GM12892 (cell line): ENCODE measurements around the gene EGFR.

Experiments used
- DNase-seq: peaks from one replicate; pipeline ENCODE4 v3.0.0; 2011; ENCODE audit not compliant: insufficient read length
- FAIRE-seq: peaks from 2 replicates; lab custom pipeline; 2011; peaks lifted over from hg19 to GRCh38; lab: Jason Lieb, UNC
- POLR2A ChIP-seq: IDR thresholded peaks from 2 replicates; pipeline ENCODE4 v1.6.1; 2011; ENCODE audit warnings: low read depth, low read length, control low read depth
- POLR2AphosphoS5 ChIP-seq: IDR thresholded peaks from 2 replicates; pipeline ENCODE4 v1.6.1; 2011; ENCODE audit warnings: low read depth, low read length, control low read depth
- TAF1 ChIP-seq: IDR thresholded peaks from 2 replicates; pipeline ENCODE4 v1.6.1; 2011; ENCODE audit warnings: low read depth, mild to moderate bottlenecking, control low read depth, low read length, borderline replicate concordance

Gene EGFR

DNA sequence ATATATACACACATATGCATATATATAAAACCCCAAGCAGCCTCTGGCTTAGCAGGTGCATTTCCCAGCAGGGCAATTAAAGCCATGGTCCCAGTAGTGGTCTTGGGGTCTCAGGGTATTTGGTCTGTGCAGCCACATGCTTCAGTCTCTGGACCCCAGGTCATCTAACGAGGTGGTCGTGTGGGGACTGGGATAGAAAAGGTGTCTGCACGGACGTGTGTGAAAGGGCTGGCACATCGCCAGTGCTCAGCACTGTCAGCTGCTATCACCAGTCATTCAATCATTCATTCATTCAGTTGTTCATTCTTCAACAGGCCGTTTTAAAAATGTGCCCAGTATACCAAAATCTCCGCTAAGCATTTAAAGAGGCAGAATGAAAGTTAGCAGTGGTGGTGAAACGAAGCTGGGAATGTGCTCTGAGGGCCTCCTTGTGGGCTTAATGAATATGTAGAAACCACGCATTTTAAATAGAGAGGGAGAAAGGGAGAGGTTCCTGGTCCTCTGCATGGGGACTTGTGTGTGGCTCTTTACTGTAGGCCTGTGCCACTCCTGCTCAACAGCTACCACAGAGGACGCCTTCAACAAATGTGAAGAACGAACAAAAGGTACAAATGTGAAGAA, 170.4 kb downstream of the EGFR start:
- no peak for FAIRE-seq
- TF ChIP-seq TAF1 (no peak), POLR2AphosphoS5 (no peak), POLR2A (no peak)
- no peak for DNase-seq

- DNase-seq (no peak), FAIRE-seq (no peak)
- no peak for TF ChIP-seq TAF1
- TF ChIP-seq POLR2AphosphoS5 = no peak
- no peak for TF ChIP-seq POLR2A
These were observed 171.1 kb downstream of the EGFR start for GRCh38 chr7:55189878-55190436.

GRCh38 chr7:55190511-55191160, 171.8 kb downstream of the EGFR start:
- FAIRE-seq (no peak), DNase-seq (no peak)
- TF ChIP-seq POLR2AphosphoS5 = no peak
- no peak for TF ChIP-seq TAF1
- no peak for TF ChIP-seq POLR2A

DNA sequence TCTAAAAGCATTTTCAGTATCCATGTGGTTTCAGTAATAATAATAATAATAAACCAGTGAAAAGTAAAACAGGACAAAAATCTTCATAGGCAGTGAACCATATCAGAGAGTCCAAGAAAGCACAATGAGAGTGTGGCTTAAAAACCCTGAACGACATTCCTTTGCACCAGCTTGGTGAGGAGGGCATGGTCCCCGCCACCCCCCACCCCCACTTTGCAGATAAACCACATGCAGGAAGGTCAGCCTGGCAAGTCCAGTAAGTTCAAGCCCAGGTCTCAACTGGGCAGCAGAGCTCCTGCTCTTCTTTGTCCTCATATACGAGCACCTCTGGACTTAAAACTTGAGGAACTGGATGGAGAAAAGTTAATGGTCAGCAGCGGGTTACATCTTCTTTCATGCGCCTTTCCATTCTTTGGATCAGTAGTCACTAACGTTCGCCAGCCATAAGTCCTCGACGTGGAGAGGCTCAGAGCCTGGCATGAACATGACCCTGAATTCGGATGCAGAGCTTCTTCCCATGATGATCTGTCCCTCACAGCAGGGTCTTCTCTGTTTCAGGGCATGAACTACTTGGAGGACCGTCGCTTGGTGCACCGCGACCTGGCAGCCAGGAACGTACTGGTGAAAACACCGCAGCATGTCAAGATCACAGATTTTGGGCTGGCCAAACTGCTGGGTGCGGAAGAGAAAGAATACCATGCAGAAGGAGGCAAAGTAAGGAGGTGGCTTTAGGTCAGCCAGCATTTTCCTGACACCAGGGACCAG, 172.5 kb downstream of the EGFR start:
- no peak for TF ChIP-seq POLR2A
- no peak for TF ChIP-seq POLR2AphosphoS5
- TF ChIP-seq TAF1 = no peak
- DNase-seq (no peak), FAIRE-seq (no peak)

DNA sequence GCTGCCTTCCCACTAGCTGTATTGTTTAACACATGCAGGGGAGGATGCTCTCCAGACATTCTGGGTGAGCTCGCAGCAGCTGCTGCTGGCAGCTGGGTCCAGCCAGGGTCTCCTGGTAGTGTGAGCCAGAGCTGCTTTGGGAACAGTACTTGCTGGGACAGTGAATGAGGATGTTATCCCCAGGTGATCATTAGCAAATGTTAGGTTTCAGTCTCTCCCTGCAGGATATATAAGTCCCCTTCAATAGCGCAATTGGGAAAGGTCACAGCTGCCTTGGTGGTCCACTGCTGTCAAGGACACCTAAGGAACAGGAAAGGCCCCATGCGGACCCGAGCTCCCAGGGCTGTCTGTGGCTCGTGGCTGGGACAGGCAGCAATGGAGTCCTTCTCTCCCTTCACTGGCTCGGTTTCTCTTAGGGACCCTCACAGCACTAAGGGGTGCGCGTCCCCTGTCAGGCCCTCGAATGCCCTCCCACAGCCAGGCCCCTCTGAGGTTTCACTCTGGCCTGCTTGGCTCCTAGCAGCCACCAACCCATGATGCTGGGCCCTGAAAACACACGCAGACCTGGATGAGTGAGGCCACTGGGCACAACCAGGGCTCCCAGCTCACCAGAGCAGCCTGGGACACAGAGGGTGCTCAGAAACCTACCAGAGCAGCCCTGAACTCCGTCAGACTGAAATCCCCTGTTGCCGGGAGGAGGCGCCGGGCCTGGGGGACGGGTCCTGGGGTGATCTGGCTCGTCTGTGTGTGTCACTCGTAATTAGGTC, 173.3 kb downstream of the EGFR start:
- FAIRE-seq (no peak), DNase-seq (no peak)
- TF ChIP-seq POLR2A (no peak), TAF1 (no peak), POLR2AphosphoS5 (no peak)

DNA sequence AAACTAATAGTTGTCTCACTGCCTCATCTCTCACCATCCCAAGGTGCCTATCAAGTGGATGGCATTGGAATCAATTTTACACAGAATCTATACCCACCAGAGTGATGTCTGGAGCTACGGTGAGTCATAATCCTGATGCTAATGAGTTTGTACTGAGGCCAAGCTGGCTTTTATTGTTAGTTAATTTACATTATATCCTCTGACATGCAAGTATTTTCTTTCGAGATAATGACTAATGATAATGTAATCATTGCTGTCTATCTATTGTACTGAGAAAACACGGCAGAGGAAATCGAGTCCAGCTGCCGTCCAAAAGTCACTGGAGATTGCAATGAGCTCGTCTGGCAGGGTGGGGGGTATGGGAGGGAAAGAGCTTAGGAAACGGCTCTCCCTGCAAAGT, 173.9 kb downstream of the EGFR start:
- TF ChIP-seq TAF1 = no peak
- no peak for TF ChIP-seq POLR2A
- TF ChIP-seq POLR2AphosphoS5 = no peak
- FAIRE-seq (no peak), DNase-seq (no peak)

DNA sequence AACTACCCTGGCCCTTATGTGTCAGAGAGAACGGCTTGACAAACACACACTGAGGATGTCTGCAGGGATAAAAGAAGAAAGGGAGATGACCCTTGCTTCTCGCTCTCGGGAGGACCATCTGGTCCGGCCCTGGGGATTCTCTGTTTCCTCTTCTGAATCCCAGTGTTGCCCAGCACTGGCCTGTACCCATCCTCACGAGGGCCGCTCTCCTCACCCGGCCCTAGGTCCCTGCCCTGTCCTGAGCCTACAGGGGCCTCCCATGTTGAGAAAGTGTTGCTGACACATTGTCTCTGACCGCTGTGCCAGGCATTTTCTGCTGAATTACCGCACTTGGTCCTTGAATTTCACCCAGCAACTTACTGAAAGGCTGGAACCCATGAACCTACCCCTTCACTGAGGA, 174.4 kb downstream of the EGFR start:
- DNase-seq (no peak), FAIRE-seq (no peak)

DNA sequence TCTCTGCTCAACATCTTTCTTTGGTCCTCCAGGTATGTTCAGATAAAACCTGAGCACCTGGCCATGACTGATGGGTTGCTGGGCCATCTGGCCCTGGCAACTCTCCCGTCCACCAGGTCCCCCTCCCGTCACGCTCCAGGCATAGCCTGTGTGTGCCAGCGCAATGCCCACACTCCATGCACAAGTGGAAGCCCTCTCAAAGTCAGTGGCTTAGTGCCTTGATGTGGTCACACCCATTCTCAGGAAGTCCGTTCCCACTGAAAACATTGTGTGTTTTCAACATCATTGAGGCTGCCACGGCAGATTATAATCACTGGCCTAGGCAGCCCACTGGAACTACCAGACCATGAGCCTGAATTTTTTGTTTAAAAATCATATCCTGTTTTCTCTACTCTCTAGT, 175.7 kb downstream of the EGFR start:
- TF ChIP-seq POLR2AphosphoS5 = no peak
- TF ChIP-seq POLR2A = no peak
- no peak for TF ChIP-seq TAF1
- no peak for DNase-seq
- no peak for FAIRE-seq

More for the DNA sequence above, 174.4 kb downstream of the EGFR start:
- TF ChIP-seq POLR2AphosphoS5 (no peak), POLR2A (no peak), TAF1 (no peak)

DNA sequence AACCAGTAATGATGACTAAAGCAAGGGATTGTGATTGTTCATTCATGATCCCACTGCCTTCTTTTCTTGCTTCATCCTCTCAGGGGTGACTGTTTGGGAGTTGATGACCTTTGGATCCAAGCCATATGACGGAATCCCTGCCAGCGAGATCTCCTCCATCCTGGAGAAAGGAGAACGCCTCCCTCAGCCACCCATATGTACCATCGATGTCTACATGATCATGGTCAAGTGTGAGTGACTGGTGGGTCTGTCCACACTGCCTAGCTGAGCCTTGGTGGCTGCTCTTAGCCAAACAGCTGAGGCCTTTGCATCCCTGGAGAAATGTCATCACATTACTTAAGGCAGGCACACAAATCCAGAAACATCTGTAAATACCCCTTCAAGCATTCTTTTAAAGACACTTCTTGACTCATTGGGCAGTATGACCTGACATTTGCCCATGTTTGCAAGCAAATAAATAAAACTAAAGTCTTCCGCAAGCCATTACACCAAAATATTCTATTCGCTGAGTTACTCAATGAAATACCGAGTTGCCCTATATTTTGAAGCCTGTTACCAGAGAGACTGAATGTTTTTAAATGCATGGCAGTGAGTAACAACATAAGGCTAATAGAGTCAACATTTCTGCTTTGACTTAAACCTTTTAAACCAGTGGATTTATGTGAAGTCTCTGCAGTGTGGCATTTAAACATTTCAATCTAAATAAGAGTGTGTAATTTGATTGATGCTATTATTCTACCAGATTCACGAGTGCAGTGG, 180.0 kb downstream of the EGFR start:
- DNase-seq (no peak), FAIRE-seq (no peak)
- TF ChIP-seq POLR2A (no peak), POLR2AphosphoS5 (no peak), TAF1 (no peak)

DNA sequence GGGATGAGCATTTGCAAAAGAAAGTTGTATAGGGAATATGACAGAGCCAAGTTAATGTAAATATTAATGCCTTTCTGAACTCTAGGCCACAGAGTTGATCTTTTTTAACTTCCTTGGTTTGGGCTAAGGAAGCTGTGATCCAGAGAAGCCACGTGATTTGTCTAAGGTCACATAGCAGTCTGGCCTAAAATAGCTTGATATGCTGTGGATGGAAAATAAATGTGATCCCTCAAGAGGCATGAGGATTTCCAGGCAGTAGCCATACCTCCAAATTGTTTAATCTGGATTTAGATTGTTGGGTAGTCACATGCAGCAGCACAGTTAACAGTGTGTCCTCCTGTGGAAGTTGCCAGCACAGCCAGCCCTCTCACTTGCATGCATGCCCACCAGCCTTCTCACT, 180.6 kb downstream of the EGFR start:
- TF ChIP-seq POLR2A = no peak
- DNase-seq (no peak), FAIRE-seq (no peak)
